Subcutaneous adipose tissue (tissue), 4 donors: Measurements from ENCODE around the gene CCDC85B. TPM values are rescaled to one million over a fixed set of nuclear protein-coding genes. Genes with fewer than 3 reads are reported as not detected.

ENCODE experiments used
- total RNA-seq, 4 donors: library from RNA; depleted of rRNA; stranded (reverse); fragments of >200 nt; gene quantifications; one replicate each; pipeline ENCODE4 v1.1.0, GENCODE V29; 2016
- TF ChIP-seq, protein P1 (sequence below): fragments of 450-650 bp; IDR thresholded peaks from one replicate; pipeline ENCODE4 v1.5.1; 2016; ENCODE audit warnings: low read depth, mild to moderate bottlenecking, control low read depth, antibody characterized with exemption, moderate library complexity

Gene CCDC85B
- total RNA-seq, 4 donors from 2014 or later, result 15.7 to 59.9 (median 29.3) TPM

DNA sequence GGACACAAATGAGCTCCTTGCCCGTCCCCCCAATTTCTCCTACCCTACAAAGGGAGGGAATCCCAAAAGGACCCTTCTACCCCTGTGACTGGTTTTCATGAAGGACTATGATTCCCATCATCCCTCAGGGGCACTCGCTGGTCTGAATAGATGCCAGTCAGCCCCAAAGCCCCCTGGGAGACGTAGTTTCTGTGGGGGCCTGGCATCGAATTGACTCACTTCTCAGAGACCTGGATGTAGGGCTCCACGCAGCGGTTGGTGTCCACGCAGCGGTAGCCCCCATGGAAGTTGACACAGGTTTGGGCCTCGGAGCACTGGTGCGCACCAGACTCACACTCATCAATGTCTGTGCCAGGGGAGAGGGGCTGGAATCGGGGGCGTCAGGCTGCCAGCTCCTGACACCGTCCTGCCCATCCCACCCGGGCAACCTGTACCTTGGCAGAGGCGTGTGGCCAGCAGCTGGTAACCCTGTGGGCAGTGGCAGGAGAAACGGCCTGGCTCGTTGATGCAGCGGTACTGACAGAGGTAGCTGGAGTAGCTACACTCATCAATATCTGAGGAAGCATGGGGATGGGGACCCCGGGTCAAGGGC lies 22.3 kb upstream of the CCDC85B start:
- TF ChIP-seq, protein P1, sequence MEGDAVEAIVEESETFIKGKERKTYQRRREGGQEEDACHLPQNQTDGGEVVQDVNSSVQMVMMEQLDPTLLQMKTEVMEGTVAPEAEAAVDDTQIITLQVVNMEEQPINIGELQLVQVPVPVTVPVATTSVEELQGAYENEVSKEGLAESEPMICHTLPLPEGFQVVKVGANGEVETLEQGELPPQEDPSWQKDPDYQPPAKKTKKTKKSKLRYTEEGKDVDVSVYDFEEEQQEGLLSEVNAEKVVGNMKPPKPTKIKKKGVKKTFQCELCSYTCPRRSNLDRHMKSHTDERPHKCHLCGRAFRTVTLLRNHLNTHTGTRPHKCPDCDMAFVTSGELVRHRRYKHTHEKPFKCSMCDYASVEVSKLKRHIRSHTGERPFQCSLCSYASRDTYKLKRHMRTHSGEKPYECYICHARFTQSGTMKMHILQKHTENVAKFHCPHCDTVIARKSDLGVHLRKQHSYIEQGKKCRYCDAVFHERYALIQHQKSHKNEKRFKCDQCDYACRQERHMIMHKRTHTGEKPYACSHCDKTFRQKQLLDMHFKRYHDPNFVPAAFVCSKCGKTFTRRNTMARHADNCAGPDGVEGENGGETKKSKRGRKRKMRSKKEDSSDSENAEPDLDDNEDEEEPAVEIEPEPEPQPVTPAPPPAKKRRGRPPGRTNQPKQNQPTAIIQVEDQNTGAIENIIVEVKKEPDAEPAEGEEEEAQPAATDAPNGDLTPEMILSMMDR, result no peak

DNA sequence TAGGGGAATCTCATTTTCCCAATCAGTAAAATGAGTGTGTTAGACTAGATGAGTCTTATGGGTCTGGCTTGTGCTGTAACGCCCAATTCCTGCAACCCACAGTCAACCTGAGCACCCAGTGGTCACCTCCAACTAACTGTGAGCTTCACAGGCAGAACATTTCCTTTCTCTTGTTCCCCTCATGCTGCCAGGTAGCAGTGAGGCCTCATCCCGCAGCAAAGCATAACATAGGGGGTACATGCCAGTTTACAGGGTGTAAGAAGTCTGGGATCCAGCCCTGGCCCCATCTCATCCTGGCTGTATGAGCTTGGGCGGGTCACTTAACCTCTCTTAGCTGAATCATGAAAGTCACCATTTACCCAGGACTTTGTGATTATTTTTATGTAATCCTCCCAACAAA lies 21.6 kb upstream of the CCDC85B start:
- TF ChIP-seq, protein P1, result no peak

DNA sequence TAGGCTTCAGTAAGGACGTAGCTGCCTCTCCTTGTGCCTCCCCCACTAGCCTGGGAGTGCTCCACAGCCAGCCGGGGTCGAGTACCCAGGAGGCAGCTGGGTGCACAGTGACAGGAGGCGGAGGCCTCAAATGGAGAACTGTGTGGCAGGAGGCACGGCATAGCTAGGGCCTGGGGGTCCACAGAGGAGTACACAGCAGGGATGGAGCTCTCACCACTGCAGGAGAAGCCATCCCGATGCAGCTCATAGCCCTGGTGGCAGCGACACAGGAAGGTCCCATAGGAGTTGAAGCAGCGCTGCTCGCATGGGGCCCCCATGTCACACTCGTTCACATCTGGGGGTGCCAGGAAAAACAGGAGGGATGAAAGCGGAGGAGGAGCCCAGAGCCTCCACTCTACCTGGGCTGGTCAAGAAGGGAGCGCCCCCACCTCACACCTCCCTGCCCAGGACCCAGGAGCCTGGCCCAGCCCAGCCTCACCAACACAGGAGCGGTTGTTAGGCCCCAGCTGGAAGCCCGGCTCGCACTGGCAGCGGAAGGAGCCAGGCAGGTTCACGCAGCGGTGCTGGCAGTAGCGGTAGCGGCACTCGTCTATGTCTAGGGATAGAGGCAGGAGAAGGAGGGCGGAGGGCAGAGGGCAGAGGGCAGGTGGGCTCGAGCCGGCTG lies 20.7 kb upstream of the CCDC85B start:
- TF ChIP-seq, protein P1, result no peak

DNA sequence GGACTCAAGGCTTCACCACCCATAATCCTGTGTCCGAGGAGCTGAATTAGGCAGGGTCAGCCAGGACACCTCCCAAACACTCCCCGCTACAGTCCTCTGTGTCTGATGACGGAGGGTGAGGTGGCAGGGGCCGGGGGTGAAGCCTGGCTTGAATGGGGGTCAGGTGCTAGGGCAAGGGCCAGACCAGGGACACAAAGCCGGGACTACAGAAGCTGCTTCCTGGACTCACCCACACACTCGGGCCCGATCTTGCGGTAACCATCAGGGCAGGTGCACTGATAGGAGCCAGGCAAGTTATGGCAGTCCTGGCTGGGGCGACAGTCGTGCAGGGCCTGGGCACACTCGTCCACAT lies 20.2 kb upstream of the CCDC85B start:
- TF ChIP-seq, protein P1, result no peak

DNA sequence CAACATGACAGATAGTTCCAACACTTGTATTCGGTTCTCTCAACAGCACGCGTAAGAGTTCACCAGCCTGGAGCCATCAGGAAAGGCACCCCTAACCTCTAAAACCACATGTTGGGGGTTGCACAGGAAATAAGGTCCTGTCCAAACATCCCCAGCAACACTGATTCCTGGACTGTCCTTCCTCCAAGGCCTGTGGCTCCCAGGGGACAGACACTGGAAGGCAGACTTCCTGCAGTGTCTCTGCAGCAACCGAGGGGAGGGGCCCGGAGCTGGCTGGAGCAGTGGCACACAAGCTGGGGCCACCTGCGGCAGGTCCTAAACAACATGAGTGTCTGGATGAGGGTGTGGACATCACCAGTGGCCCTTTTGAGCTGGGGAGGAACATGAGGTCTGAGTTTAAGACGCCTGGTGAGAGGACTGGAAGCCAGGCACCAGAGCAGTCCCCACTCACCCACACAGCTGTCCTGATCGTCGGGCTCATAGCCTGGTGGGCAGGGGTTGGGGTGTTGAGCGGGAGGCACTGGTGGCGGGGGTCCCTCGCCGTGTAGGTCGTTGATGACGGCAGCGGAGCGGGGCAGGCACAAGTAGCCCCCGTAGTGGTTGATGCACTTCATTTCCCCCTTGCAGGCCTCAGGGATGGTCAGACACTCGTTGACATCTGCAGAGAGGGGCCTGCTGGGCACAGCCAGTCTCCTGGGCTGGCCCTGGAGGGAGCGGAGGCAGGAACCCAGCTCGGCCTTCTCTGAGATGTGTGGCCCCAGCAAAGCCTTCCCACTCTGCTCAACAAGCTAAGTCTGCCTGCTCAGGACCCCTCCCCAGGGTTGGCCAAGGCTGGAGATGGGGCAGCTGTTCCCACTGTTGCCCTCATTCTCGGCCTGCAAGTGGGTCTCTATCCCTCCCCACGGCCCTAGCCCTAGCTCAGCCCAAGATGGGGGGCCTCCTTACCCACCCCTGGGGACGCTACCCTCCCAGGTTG lies 19.5 kb upstream of the CCDC85B start:
- TF ChIP-seq, protein P1, result no peak

DNA sequence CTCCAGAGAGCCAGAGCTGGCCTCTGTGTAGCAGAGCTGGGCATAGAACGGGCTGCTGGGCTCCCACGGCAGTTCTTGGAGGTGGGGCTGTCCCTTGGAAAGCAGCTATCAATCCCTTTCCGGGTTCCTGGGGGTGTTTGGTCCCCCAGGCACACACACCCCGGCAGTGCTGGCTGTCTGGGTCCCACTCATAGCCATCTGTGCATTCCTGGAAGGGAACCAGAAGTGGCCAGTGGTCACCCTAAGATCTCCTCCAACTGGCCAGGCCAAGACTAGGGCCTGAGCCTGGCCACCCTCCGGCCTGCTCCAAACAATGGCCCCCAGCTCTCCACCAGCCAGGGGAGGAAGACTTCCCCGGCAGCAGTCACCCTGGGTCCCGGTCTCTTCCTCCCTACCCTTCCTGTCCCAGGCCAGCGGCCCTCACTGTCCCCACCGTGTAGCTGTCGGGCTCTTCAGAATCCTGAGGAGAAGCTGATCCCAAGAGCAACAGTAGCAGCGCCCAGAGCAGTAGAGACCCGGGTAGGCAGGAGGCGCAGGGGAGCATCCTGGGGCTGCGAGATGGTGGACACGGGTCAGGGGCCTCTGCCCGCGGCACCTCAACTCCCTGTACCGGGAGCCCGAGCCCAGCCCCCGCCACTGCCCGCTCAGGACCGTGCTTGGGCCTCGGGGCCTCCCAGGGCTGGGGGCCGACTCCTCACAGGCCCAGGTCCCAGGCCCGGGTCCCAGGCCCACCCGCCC lies 18.5 kb upstream of the CCDC85B start:
- TF ChIP-seq, protein P1, result no peak
